GM08714 (cell line): ENCODE results near the gene ST8SIA1.

Experiments
- H3K4me3 ChIP-seq: fragments of 200-500 bp; sonication (Bioruptor generic); 2 replicates; pipeline ENCODE4 v1.5.1; 2014; ENCODE audit warnings: mild to moderate bottlenecking, low read length, inconsistent platforms
- ZNF274 ChIP-seq: IDR thresholded peaks from 2 replicates; pipeline ENCODE4 v1.6.1; 2012; ENCODE audit warnings: mild to moderate bottlenecking, low read depth, low read length

Gene ST8SIA1

DNA sequence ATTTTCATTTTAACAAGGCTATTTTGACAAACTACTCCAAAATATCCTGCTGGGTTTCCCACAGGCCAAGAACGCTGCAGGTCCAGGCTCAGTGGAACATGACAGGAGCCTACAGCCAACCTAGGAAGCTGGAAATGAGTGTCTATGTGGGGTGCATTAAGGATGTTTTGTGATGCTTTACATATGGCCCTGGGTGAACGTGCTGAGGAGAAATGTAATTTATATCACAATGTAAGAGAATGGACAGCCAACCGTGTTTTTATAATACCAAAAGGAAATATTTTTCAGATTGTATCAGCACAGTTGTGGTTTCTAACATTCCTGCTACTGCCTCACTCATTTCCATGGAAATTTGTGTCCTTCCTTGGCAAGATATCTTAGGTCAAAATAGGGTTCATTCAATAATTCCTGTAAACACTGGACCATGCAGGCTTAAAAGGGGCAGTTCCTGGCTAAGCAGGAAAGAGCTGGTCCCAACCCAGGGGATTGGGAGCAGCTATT lies 51.5 kb downstream of the ST8SIA1 start:
- TF ChIP-seq ZNF274: no peak
- H3K4me3 ChIP-seq: no peak overlapping the region

DNA sequence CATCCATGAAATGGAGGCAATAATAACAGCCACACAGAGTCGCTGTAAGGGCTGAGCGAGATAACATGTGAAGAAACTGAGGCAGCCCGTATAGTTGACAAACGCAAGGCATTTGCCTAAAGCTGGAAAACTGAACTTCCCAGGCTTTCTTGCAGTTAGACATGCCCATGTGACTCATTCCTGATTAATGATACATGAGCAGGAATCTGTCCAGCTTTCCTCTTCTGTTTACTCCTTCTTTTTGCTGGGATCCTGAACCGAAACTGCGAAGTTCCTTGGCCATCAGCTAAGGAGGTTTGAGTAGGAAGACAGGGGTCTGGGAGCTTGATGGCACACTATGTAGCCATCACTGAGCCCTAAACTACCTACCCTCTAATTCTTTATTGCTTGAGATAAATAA lies 52.2 kb downstream of the ST8SIA1 start:
- TF ChIP-seq ZNF274: no peak
- no peak overlapping the region for H3K4me3 ChIP-seq

DNA sequence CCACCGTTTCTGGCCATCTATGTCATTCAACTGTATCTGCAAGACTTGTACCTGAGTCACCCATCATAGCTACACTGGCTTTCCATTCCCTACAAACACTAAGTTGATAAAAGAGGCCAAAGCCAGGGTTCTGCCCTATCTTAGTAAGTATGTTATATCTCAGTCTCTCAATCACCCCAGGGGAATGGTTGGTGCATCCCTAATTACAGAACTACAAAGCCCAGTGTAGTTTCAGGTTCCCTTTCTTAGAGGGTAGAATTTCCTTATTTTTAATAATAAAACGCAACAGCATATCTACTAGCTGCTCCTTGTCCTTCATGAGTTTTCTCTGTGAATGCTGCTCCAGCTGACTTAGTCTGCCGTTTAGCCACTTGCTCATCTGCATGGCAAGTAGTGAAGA lies 57.6 kb downstream of the ST8SIA1 start:
- H3K4me3 ChIP-seq: no peak overlapping the region
- no peak for TF ChIP-seq ZNF274

DNA sequence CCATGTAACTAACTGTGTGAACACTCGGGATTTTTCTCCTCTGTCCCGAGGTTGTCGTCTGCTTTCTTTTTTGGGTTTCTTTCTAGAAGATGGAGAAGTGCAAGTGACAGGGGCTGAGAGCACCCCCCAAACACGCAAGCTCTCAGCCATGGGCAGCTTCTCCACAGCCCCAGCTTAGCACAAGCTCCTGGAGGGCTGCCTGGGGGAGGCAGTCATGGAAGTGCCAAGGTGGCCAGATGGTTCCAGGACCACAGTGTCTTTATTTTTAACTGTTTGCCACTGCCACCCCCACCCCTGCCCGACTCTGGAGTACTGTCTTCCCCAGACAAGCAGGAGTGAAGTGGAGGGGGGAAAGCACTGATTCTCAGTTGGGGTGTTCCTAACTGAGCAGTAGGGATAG lies 58.2 kb downstream of the ST8SIA1 start:
- no peak for TF ChIP-seq ZNF274
- no peak overlapping the region for H3K4me3 ChIP-seq

DNA sequence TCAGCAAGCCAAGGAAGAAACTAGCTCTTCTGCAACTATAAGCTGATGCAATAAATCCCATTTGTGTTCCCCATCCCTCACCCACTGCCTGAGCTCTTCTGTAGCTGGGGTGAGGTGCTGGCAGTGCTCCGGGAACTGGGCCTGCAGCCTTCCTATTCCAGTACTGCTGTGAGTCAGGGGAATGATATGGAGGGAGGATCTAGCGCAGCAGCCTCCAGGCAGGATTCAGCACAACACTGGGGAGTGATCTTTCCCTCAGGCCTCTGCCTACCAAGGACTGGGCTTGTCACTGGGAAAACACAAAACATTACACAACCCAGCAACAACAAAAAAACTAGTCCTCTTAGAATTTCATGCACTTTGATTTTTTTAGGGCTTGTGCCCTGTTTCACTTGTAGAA lies 58.7 kb downstream of the ST8SIA1 start:
- no peak for TF ChIP-seq ZNF274
- no peak overlapping the region for H3K4me3 ChIP-seq

DNA sequence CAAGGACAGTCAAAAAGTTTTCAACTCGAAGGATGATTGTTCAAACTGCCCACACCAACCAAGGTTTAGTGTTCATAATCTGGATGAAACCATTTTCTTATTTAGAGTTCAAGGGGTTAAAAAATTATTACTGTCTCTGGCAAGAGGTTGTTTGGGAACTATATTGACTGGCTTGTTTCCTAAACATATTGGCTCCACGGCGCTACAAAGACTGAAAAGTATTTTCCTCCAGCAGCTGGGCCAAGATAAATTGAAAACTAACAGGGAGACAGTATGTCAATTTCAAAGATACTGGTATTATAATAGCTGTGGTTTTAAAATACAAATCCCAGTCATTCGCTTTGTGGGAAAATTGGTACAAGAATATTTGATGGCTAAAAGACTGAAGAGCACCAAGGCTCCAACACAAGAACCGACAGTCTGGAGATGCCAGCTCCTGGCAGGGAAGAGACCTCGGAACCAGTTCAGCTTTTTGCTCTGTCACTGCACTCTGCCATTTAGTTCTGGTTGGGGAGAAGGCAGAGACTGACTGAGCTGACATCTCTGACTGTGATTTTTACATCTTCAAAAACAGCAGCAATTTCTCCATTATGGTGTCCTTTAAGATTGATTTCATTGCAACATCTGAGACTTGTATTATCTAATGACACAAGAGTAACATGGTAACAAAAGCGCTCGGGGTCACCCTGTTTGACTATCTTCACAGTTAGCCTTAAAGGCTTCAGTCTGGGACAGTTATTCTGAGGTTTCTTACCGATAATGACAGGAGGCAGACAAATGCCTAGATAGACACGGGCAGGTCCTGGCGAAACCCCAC lies 62.0 kb downstream of the ST8SIA1 start:
- no peak overlapping the region for H3K4me3 ChIP-seq
- no peak for TF ChIP-seq ZNF274

DNA sequence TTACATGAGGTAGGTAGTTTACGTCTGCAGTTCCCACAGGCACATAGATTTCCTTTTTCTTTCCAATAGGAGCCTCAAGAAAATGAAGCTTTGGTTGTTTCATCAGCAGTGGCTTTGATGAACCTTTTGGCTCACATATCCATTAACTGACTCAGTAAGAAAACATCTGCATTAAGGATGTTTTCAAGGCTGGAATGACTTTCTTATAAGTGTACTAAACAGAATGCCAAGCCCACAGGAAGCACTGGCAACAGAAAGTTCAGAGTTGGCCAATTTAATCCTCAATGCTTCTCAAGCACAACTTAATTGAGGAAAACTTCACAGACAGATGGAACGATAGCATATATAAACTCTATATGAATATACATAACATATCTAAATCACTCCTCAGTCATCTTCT lies 63.5 kb downstream of the ST8SIA1 start:
- no peak for TF ChIP-seq ZNF274
- no peak overlapping the region for H3K4me3 ChIP-seq

DNA sequence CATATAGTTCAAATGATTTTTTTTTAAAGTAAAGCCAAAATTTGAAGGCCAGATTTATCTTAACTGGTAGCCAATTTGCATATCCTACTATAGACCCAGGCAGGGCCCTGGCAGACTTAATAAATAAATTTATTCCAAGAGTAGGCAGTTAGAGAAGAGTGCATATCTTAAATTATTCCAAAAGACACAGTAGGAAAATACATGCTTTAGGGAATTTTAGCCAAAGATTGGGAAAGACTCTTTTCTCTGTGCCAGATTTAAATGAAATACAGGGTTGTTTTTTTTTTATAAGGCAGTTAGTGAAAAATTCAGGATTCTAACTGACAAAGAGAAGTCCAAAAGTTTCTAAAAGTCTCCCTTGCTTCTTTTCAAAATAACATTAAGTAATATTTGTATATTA lies 65.5 kb downstream of the ST8SIA1 start:
- TF ChIP-seq ZNF274: no peak
- no peak overlapping the region for H3K4me3 ChIP-seq

DNA sequence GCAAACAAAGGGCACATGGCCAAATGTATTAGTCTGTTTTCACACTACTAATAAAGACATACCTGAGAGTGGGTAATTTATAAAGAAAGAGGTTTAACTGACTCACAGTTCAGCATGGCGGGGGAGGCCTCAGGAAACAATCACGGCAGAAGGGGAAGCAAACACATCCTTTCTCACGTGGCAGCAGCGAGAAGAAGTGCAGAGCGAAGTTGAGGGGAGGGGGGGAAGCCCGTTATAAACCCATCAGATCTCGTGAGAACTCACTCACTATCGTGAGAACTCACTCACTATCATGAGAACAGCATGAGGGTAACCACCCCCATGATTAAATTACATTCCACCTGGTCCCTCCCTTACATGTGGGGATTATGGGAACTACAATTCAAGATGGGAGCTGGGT lies 66.1 kb downstream of the ST8SIA1 start:
- no peak overlapping the region for H3K4me3 ChIP-seq
- no peak for TF ChIP-seq ZNF274

DNA sequence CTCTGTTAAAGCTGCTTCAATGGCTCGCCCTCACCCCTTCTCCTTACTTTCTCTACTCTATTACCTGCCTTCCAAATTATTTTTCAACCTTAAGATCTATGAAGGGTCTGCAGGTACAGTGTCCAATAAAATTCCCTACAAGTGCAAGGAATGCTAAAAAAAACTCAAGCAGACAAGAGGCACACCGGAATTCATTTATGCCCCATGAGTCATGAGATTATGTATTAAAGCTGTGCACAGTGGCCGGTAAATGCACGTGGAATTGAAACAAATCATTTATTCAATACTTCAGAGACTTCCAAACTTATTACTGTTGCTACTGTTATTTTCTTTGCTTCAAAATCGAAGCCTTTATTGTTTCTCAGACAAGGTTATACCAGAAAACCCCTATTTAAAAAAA lies 68.4 kb downstream of the ST8SIA1 start:
- TF ChIP-seq ZNF274: no peak
- H3K4me3 ChIP-seq: no peak overlapping the region

DNA sequence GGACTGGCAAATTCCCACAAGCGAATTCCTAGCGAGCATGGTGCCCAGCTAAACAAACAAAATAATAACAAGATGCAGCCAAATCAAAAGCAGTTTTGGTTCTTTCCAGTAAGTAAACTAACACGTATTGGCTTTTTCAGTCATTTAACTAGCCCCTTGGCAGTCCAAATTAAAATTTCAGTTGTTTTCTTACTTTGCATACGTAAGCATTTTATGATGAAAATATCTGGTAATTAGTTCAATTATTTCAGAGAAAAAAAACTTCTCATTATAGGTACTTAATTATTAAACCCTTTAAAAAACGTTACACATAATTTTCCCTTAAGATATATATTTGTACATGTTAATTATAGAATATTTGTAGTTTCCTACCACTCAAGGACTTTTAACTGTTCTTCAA lies 70.1 kb downstream of the ST8SIA1 start:
- no peak for TF ChIP-seq ZNF274
- H3K4me3 ChIP-seq: no peak overlapping the region

DNA sequence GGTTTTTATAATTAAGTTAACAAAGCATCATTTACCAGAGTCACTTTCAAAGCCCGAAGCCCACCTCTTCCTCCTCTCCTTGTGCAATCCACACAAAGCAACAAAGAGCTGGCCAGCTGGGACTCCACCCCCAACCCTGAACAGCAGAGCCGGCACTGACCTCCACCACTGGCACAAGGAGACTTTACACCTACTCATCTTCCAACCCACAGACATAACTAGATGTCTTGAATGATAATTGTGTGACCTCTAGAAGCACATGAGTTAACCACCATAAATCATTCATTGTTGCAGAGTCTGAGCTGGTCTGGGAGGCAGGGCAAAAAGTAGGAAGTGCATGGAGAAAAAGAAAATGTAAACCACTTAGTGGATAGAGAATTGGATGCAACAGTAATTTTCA lies 72.2 kb downstream of the ST8SIA1 start:
- no peak for TF ChIP-seq ZNF274
- H3K4me3 ChIP-seq: no peak overlapping the region

DNA sequence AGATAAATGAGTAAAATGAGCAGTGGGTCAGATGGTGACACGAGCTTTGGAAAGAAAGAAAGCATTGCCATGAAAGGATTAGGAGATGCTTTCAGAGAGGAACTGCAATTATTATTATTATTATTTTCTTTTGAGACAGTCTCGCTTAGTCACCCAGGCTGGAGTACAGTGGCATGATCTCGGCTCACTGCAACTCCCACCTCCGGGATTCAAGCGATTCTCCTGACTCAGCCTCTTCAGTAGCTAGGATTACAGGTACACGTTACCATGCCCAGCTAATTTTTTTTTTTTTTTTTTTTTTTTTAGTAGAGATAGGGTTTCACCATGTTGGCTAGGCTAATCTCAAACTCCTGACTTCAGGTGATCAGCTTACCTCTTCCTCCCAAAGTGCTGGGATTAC lies 77.4 kb downstream of the ST8SIA1 start:
- no peak for TF ChIP-seq ZNF274
- no peak overlapping the region for H3K4me3 ChIP-seq

DNA sequence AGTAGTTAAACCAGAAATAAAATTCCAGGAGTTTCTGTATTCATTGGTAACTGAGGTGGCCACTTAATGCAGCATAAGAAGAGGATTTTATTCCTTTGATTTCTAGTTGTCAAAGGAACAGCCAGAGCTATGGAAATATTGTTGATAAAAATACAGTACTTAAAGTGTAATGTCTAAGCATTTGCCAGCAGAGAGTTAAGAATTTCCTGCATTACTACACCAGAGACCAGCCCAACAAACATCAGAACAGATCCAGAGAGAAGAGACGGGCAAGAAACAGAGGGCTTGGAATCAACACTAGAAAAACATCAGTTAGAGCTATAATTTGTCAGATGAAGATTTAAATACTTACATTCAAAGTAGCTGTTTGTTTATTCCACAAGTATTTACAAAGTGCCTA lies 77.9 kb downstream of the ST8SIA1 start:
- H3K4me3 ChIP-seq: no peak overlapping the region
- TF ChIP-seq ZNF274: no peak

DNA sequence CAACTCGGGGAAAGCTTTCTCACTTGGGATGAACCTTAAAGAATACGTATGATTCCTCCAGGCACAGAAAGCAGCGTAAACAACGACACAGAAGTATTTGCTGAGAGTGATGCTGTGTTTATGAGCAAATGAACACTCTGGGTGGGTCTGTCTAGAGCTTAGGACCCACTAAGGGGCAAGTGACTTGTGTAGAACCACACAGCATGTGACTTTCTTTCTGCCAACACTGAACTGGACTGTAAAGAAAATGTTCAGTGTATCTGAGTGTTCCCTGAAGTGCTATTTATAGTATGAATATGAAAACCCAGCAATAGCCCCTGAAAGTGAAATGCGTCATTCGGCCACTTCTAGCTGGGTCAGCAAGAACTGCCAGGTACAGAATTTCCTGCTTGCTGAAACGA lies 78.5 kb downstream of the ST8SIA1 start:
- TF ChIP-seq ZNF274: no peak
- H3K4me3 ChIP-seq: no peak overlapping the region

DNA sequence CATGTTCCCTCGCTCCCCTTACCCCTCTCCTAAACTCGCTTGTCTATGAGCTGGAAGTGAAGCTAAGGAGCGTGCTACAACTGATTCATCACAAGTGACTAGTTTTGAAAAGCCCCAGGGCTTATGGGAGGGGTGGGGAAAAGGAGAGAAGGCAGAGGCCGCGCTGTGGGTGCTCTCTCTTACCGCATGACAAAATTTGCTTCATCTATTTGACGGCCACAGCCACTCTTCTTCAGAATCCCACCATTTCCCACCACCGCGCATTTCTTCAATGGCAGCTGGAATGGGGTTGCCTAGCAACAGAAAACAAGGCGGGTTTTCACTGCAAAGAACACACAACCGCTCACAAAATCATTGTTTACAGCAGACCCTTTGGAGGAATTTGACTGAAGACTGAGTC lies 79.4 kb downstream of the ST8SIA1 start:
- TF ChIP-seq ZNF274: no peak

More for the DNA sequence above, 79.4 kb downstream of the ST8SIA1 start:
- no peak overlapping the region for H3K4me3 ChIP-seq
